ENCODE measurements around the gene SNX33.
A peak's percentile ranks its signal among the peaks of the same experiment; 100 is the strongest.
"Not testable (repeated sequence)": the region's sequence is repeated elsewhere in the genome, so short reads cannot be mapped to it uniquely, and the experiment has no call there.

Gene SNX33

DNA sequence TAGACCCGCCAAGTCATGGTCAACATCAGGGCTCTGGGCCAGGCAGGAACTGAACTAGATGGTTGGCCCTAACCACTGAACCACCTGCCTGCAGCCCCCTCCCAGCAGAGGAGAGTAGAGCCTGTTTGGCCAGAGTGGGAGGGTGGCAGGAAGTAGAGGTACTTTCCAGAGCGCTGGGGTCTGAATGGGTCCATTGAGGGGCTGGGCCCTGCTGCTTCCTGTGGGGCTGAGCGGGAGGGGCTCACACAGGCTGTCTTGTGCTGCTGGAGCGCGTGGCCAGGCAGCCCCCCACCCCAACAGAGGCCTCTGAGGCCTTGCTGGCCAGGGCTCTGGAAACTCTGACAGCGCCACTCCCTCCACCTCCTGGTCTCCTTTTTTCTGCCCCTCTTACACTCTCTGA, 47.5 kb downstream of the SNX33 start:
- H3K4me3 ChIP-seq (ENCODE audit: control insufficient read depth, low read depth, low read length), result no peak overlapping the region
- TF ChIP-seq, protein P1, sequence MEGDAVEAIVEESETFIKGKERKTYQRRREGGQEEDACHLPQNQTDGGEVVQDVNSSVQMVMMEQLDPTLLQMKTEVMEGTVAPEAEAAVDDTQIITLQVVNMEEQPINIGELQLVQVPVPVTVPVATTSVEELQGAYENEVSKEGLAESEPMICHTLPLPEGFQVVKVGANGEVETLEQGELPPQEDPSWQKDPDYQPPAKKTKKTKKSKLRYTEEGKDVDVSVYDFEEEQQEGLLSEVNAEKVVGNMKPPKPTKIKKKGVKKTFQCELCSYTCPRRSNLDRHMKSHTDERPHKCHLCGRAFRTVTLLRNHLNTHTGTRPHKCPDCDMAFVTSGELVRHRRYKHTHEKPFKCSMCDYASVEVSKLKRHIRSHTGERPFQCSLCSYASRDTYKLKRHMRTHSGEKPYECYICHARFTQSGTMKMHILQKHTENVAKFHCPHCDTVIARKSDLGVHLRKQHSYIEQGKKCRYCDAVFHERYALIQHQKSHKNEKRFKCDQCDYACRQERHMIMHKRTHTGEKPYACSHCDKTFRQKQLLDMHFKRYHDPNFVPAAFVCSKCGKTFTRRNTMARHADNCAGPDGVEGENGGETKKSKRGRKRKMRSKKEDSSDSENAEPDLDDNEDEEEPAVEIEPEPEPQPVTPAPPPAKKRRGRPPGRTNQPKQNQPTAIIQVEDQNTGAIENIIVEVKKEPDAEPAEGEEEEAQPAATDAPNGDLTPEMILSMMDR (conservative IDR thresholded peaks at IDR 0.05; ENCODE audit: control insufficient read depth, insufficient read depth, low read depth, low read length), result no peak
- no peak for DNase-seq (ENCODE audit: low read depth)

DNA sequence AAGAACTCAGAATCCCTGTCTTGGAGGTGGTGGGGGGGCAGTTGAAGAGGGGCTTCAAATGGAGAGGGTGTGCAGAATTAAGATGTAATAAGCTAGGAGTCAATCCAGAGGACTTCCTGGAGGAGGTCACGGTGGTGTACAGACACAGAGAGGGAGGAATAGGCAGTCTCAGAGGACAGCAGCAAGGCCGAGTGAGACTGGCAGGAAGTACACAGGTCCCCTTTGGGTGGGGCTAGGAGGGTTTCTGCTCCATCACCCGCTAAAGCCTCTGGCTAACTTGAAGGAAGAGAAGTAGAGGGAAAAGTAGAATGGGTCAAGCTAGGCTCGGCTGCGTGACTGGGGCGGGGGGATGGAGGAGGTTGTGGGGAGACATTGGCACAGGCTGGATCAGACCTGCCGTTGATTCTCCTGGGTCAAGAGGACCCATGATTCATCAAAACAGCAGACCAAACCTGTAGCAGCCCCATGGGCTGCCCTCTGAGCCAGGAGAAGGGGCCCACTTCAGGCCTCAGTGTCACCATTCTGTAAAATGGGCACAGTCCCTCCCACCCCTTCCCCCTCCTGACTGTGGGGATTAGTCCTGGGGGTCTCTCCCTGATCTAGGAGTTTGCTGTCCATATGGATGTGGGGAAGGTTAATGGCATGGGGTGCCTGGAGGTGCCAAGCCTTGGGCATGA, 48.1 kb downstream of the SNX33 start:
- TF ChIP-seq, protein P1 (conservative IDR thresholded peaks at IDR 0.05; ENCODE audit: control insufficient read depth, insufficient read depth, low read depth, low read length), result no peak
- DNase-seq (ENCODE audit: low read depth), result no peak
- H3K4me3 ChIP-seq (ENCODE audit: control insufficient read depth, low read depth, low read length), result no peak overlapping the region

DNA sequence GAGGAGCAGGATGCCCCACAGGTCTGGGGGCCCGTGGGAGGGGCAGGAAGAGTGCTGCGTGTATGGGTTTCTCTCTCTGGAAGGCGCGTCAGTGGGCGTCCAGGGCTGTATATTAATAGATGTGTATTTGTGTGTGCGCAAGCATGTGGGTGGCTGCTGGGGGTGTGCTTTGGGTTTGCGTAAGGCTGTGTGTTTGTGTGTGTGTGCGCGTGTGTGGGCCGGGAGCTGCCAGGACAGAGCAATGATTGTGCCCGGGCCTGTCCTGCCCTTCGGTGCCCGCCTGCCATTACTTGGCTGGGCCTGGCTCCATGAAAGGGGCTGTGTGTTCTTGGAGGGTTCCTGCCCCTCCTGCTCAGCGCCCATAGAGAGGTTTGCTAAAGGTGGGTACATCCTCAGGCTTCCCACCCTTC, 48.6 kb downstream of the SNX33 start:
- TF ChIP-seq, protein P1 (conservative IDR thresholded peaks at IDR 0.05; ENCODE audit: control insufficient read depth, insufficient read depth, low read depth, low read length), result no peak
- H3K4me3 ChIP-seq (ENCODE audit: control insufficient read depth, low read depth, low read length), result no peak overlapping the region
- DNase-seq (ENCODE audit: low read depth), result peak; percentile 8

DNA sequence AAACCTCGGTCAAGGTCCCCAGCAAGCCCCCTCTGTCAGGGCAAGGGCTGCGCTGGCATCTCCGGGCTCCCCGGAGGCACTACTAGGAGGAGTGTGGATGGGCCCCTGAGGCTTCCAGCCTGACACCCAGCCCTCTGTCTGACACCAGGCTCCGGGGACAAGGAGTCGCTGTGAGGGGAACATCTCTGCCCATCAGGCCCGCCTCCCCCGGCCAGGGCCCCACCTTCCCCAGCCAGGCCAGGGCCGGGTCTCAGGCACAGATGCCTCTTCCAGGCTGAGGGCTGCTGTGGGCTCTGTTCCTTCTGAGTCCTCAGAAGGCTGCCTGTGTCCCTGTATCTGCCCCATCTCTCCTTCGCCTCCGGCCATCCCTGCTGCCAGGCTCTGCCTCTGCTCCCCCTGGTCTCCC, 49.1 kb downstream of the SNX33 start:
- H3K4me3 ChIP-seq (ENCODE audit: control insufficient read depth, low read depth, low read length), result no peak overlapping the region
- TF ChIP-seq, protein P1 (conservative IDR thresholded peaks at IDR 0.05; ENCODE audit: control insufficient read depth, insufficient read depth, low read depth, low read length), result no peak
- DNase-seq (ENCODE audit: low read depth), result no peak

DNA sequence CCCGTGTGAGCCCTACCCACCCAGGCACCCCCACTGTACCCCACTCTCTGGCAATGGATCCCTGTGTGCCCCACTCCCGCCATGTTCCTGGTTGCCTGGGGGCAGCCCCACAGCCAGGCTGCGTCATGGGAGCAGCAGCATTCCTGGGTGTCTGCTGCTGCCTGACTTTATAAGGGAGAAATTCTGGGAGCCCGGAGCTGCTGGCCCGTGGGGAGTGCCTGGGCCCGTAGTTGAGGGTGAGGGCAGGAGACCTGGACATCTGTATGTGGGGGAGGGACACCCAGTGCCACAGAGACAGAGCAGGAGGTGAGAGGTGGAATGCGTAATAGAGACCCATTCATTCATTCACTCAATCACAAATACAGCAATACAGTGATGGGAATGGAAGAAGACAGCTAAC, 49.8 kb downstream of the SNX33 start:
- H3K4me3 ChIP-seq (ENCODE audit: control insufficient read depth, low read depth, low read length), result no peak overlapping the region
- TF ChIP-seq, protein P1 (conservative IDR thresholded peaks at IDR 0.05; ENCODE audit: control insufficient read depth, insufficient read depth, low read depth, low read length), result no peak
- no peak for DNase-seq (ENCODE audit: low read depth)

DNA sequence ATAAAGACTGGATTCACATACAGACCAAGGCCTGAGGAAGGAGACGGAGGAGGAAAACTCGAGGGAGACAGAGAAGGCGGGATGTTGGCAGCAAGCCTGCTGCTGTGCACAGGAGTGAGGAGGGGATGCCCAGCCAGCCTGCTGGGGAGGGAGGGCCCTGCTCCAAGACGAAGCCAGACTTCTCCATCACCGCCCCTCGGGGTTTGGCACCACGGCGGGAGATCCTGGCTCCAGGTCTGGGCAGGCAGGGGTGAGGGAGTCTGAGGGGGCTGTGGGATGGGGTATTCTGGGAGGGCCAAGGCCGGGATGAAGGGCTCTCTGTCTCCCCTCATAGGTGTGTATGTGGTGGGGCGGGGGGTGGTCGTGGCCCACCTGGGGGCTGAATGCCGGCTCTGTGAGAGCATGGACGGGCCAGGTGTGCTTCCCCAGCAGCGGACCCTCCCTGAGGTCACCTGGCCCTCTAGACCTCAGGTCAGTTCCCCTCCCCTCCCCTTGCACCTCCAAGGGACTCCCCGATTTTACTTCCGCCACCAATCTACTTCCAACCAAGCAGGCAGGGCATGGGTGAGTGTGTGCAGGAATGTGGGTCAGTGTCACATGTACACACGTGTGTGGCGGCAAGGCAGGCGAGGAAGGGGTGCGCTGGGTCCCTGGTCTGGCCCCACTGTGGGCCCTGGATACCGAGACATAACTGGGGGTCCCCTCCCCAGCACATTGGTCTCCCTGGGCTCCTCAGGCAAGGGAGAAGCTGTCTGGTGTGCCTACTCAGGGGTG, 50.4 kb downstream of the SNX33 start:
- not testable (repeated sequence) for DNase-seq (ENCODE audit: low read depth); H3K4me3 ChIP-seq (ENCODE audit: control insufficient read depth, low read depth, low read length)

DNA sequence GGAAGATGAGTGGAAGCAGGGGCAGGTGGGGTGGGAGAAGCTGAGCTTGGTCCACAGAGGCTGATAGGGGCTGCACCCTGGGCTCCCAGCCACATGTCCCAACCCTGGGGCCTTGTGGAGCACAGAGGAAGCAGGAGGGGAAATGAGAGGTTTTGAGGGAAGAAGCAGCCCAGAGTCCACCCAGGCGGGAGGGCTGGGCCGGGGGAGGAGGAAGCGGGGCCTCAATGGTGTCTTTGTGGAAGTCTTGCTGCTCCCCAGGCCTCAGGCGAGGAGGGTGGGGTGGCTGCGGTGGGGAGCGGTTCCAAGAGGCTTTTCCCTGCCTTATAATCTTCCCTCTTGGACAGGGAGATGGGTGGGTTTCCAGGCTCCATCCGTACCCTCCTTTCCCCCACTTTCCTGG, 51.8 kb downstream of the SNX33 start:
- DNase-seq (ENCODE audit: low read depth); H3K4me3 ChIP-seq (ENCODE audit: control insufficient read depth, low read depth, low read length): not testable (repeated sequence)

DNA sequence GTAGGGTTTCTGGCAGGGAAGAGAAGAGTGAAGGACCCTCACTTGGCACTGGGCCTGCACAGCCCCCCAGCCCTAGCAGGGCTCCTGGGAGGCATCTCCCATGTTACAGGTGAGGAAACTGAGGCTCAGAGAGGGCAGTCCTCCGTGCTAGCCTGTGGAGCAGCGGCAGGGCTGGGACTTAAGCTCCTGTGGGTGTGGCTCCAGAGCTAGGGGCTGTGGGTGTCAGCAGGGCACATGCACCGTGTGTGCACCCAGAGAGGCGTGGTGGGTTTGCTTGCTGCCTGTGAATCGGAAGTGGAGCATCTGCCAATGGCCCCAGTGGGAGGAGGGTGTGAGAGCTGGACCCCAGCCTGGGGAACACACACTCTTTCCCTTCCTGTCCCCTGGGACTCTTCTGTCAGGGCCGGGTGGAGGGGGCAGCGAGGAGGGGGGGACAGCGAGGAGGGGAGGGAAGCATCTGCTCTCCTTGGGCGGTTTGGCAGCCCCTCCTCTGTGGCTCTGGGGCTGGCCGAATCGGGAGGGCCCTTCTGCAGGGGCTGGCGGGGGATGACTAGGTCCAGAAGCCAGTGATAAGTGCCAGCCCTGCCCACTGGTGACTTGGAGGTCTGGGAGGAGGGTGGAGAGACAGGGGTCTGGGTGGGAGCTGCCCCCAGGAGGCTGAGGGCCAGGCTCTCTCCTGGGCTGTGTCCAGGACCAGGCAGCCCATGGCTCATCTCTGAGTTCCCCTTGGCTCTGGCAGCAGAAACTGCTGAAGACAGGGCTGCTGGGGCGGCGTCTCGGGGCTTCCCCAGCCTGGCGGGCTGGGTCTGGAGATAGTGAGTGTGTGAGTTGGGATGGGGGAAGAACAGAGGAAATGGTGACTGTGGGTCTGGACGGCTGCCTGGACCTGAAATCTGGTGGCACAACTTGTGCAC, 52.5 kb downstream of the SNX33 start:
- peak; percentile 82 for DNase-seq (ENCODE audit: low read depth)
- not testable (repeated sequence) for H3K4me3 ChIP-seq (ENCODE audit: control insufficient read depth, low read depth, low read length)

DNA sequence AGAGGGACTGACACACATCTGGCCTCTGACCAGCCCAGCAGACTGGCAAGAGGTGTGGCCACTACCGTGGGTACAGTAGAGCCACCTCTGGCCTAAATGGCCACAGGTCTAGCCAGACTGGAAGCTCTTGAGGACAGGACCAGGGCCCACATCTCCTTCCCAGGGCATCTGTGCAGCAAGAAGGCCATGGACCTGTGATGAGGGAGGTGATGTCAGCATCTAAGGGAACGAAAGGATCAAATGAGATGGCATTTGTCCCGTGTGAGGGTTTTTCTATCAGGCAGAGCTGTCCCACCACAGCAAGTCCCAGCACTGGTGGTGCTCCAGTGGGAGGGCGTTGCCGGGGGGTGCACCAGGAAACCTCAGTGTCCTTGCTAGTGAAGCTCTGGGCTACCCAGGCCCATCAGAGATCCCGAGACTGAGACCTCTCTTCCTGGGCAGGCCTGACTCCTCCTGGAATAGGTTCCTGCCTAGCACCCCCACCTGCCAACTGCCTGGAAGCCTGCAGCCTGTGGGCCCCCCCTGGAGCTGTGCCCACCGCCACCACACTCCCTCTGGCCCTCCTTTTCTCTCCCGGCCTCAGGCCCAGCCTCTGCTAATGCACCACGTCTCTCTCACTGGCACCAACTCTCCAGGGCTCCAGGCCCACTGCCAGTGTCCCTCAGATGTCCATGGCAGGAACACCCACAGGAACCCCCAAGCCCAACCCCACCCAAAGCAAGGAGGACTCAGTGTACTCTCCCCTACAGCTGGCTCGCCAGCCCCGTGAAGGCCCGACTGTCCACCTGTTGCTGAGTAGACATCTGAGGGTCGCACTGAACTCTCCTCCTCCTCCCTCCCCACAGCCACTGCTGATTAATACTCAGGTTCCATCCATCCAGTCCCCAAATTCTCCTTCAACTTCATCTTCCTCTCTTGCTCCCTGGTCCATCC, 53.6 kb downstream of the SNX33 start:
- H3K4me3 ChIP-seq (ENCODE audit: control insufficient read depth, low read depth, low read length); DNase-seq (ENCODE audit: low read depth): not testable (repeated sequence)

Measured in fibroblast of mammary gland (primary cell).